Stimulated activated memory B cell treated with anti-CD40 and anti-IgM and Interleukin-4, amounts not matched to agents 10 μg/mL and 1 μg/mL and 100 μg/mL, for 72 hours (primary cell): ENCODE data around the gene MARK1.

Source experiments
- ATAC-seq: fragments of 150-1000 bp; cut with Tn5 transposase; 2 replicates; pipeline ENCODE4 v1.10.0; 2021
- H3K27ac Mint-ChIP-seq: one replicate; pipeline ENCODE4 v1.8.0; 2022; ENCODE audit warnings: mild to moderate bottlenecking, mixed read lengths
- H3K27me3 Mint-ChIP-seq: one replicate; pipeline ENCODE4 v1.8.0; 2022; ENCODE audit warnings: mixed read lengths
- H3K36me3 Mint-ChIP-seq: one replicate; pipeline ENCODE4 v1.8.0; 2022; ENCODE audit warnings: mixed read lengths
- H3K4me1 Mint-ChIP-seq: one replicate; pipeline ENCODE4 v1.8.0; 2022; ENCODE audit warnings: mixed read lengths
- H3K4me3 Mint-ChIP-seq: one replicate; pipeline ENCODE4 v1.8.0; 2022; ENCODE audit warnings: mild to moderate bottlenecking, moderate library complexity, mixed read lengths
- H3K9me3 Mint-ChIP-seq: one replicate; pipeline ENCODE4 v1.8.0; 2022; ENCODE audit warnings: mixed read lengths

Gene MARK1

GRCh38 chr1:220516014-220516721 is 11.8 kb upstream of the MARK1 start:
- Mint-ChIP-seq H3K36me3 (no peaks in the 10 kb centered on the region), H3K9me3 (no peaks in the 10 kb centered on the region), H3K27me3 (peaks cover 9% of the 10 kb centered on the region), H3K4me1 (no peaks in the 10 kb centered on the region), H3K27ac (no peak overlapping the region), H3K4me3 (no peak overlapping the region)
- no peak for ATAC-seq

GRCh38 chr1:220516722-220517042 is 11.3 kb upstream of the MARK1 start:
- ATAC-seq: no peak
- H3K9me3 Mint-ChIP-seq: no peaks in the 10 kb centered on the region
- H3K27me3 Mint-ChIP-seq: peaks cover 9% of the 10 kb centered on the region
- H3K4me3 Mint-ChIP-seq: no peak overlapping the region
- H3K27ac Mint-ChIP-seq: no peak overlapping the region
- no peaks in the 10 kb centered on the region for H3K4me1 Mint-ChIP-seq
- no peaks in the 10 kb centered on the region for H3K36me3 Mint-ChIP-seq

GRCh38 chr1:220521778-220522177 is 6.2 kb upstream of the MARK1 start:
- Mint-ChIP-seq H3K4me3 (no peak overlapping the region), H3K27me3 (peaks cover 31% of the 10 kb centered on the region), H3K4me1 (no peaks in the 10 kb centered on the region), H3K9me3 (no peaks in the 10 kb centered on the region), H3K27ac (no peak overlapping the region), H3K36me3 (no peaks in the 10 kb centered on the region)
- ATAC-seq: no peak

- Mint-ChIP-seq H3K27ac (no peak overlapping the region), H3K36me3 (no peaks in the 10 kb centered on the region), H3K9me3 (no peaks in the 10 kb centered on the region), H3K4me3 (no peak overlapping the region), H3K4me1 (peaks cover 21% of the 10 kb centered on the region), H3K27me3 (peaks cover 51% of the 10 kb centered on the region)
- no peak for ATAC-seq
Observed at GRCh38 chr1:220526294-220526693, 1.6 kb upstream of the MARK1 start.

- Mint-ChIP-seq H3K27ac (peak overlapping the region; percentile 81), H3K36me3 (no peaks in the 10 kb centered on the region), H3K9me3 (no peaks in the 10 kb centered on the region), H3K27me3 (peaks cover 51% of the 10 kb centered on the region), H3K4me3 (peak overlapping the region; percentile 86), H3K4me1 (peaks cover 21% of the 10 kb centered on the region)
- peak; percentile 74 for ATAC-seq
Observed at GRCh38 chr1:220527279-220527907, 543 bp upstream of the MARK1 start.

- Mint-ChIP-seq H3K27me3 (peaks cover 40% of the 10 kb centered on the region), H3K27ac (peak overlapping the region; percentile 81), H3K9me3 (peaks cover 5% of the 10 kb centered on the region), H3K4me1 (peaks cover 21% of the 10 kb centered on the region), H3K36me3 (no peaks in the 10 kb centered on the region), H3K4me3 (peak overlapping the region; percentile 86)
- peak; percentile 31 for ATAC-seq
Observed at GRCh38 chr1:220528679-220529501, 954 bp downstream of the MARK1 start.

GRCh38 chr1:220529521-220530020 is 1.6 kb downstream of the MARK1 start:
- Mint-ChIP-seq H3K27me3 (peaks cover 40% of the 10 kb centered on the region), H3K27ac (no peak overlapping the region), H3K36me3 (no peaks in the 10 kb centered on the region), H3K4me3 (peak overlapping the region; percentile 86), H3K4me1 (peaks cover 21% of the 10 kb centered on the region), H3K9me3 (peaks cover 9% of the 10 kb centered on the region)
- ATAC-seq: no peak

GRCh38 chr1:220533504-220534109 is 5.7 kb downstream of the MARK1 start:
- Mint-ChIP-seq H3K9me3 (peaks cover 13% of the 10 kb centered on the region), H3K4me3 (no peak overlapping the region), H3K27ac (no peak overlapping the region), H3K27me3 (peaks cover 16% of the 10 kb centered on the region), H3K4me1 (peaks cover 13% of the 10 kb centered on the region), H3K36me3 (no peaks in the 10 kb centered on the region)
- no peak for ATAC-seq

GRCh38 chr1:220544901-220545303 is 17.0 kb downstream of the MARK1 start:
- ATAC-seq: no peak
- Mint-ChIP-seq H3K4me1 (no peaks in the 10 kb centered on the region), H3K36me3 (no peaks in the 10 kb centered on the region), H3K9me3 (no peaks in the 10 kb centered on the region), H3K4me3 (no peak overlapping the region), H3K27me3 (peaks cover 23% of the 10 kb centered on the region), H3K27ac (no peak overlapping the region)

GRCh38 chr1:220550811-220551399 is 23.0 kb downstream of the MARK1 start:
- no peak for ATAC-seq
- H3K4me1 Mint-ChIP-seq: no peaks in the 10 kb centered on the region

GRCh38 chr1:220551718-220552117 is 23.8 kb downstream of the MARK1 start:
- Mint-ChIP-seq H3K36me3 (no peaks in the 10 kb centered on the region), H3K27ac (no peak overlapping the region), H3K4me1 (no peaks in the 10 kb centered on the region), H3K9me3 (no peaks in the 10 kb centered on the region), H3K4me3 (no peak overlapping the region), H3K27me3 (no peaks in the 10 kb centered on the region)
- ATAC-seq: no peak

More at GRCh38 chr1:220550811-220551399, 23.0 kb downstream of the MARK1 start:
- Mint-ChIP-seq H3K4me3 (no peak overlapping the region), H3K9me3 (no peaks in the 10 kb centered on the region), H3K27ac (no peak overlapping the region), H3K36me3 (no peaks in the 10 kb centered on the region), H3K27me3 (no peaks in the 10 kb centered on the region)

GRCh38 chr1:220552672-220553260 is 24.8 kb downstream of the MARK1 start:
- H3K4me1 Mint-ChIP-seq: no peaks in the 10 kb centered on the region
- H3K27me3 Mint-ChIP-seq: no peaks in the 10 kb centered on the region
- no peaks in the 10 kb centered on the region for H3K9me3 Mint-ChIP-seq
- no peak overlapping the region for H3K4me3 Mint-ChIP-seq
- no peaks in the 10 kb centered on the region for H3K36me3 Mint-ChIP-seq
- no peak overlapping the region for H3K27ac Mint-ChIP-seq
- ATAC-seq: no peak

GRCh38 chr1:220556641-220557040 is 28.7 kb downstream of the MARK1 start:
- H3K36me3 Mint-ChIP-seq: no peaks in the 10 kb centered on the region
- H3K4me1 Mint-ChIP-seq: no peaks in the 10 kb centered on the region
- no peak overlapping the region for H3K27ac Mint-ChIP-seq
- H3K27me3 Mint-ChIP-seq: no peaks in the 10 kb centered on the region
- no peak for ATAC-seq
- H3K4me3 Mint-ChIP-seq: no peak overlapping the region
- H3K9me3 Mint-ChIP-seq: no peaks in the 10 kb centered on the region

- Mint-ChIP-seq H3K36me3 (no peaks in the 10 kb centered on the region), H3K27ac (no peak overlapping the region), H3K4me3 (no peak overlapping the region), H3K4me1 (no peaks in the 10 kb centered on the region), H3K9me3 (no peaks in the 10 kb centered on the region), H3K27me3 (no peaks in the 10 kb centered on the region)
- ATAC-seq: no peak
Observed at GRCh38 chr1:220563564-220563963, 35.6 kb downstream of the MARK1 start.
